HepG2 (cell line): ENCODE measurements around the gene NAIF1. TPM values are rescaled to one million over a fixed set of nuclear protein-coding genes. Genes with fewer than 3 reads are reported as not detected.

Experiments
- ATAD3A ChIP-seq: sonication (generic); formaldehyde crosslinking; IDR thresholded peaks from 2 replicates; pipeline ENCODE4 v1.4.0; 2020; ENCODE audit warnings: missing genetic modification reagents
- CC2D1A ChIP-seq: sonication (generic); formaldehyde crosslinking; IDR thresholded peaks from 2 replicates; pipeline ENCODE4 v1.8.1; 2023; ENCODE audit warnings: mild to moderate bottlenecking, missing genetic modification reagents
- CENPX ChIP-seq: sonication (generic); formaldehyde crosslinking; IDR thresholded peaks from 2 replicates; pipeline ENCODE4 v1.9.0; 2021; ENCODE audit warnings: mild to moderate bottlenecking, missing genetic modification reagents, moderate library complexity
- DNMT3B ChIP-seq: conservative IDR thresholded peaks from 2 replicates; pipeline ENCODE4 v1.6.1; 2016; ENCODE audit warnings: missing biosample characterization, control low read depth
- EED ChIP-seq: sonication (generic); formaldehyde crosslinking; IDR thresholded peaks from 2 replicates; pipeline ENCODE4 v1.5.0; 2020; ENCODE audit warnings: mild to moderate bottlenecking, missing genetic modification reagents
- HDAC2 ChIP-seq: sonication (generic); formaldehyde crosslinking; IDR thresholded peaks from 2 replicates; pipeline ENCODE4 v1.4.0; 2020; ENCODE audit warnings: missing genetic modification reagents
- HOXA3 ChIP-seq: sonication (generic); formaldehyde crosslinking; IDR thresholded peaks from 2 replicates; pipeline ENCODE4 v1.5.0; 2020; ENCODE audit warnings: missing genetic modification reagents
- KDM1A ChIP-seq: IDR thresholded peaks from 2 replicates; pipeline ENCODE4 v1.6.1; 2016; ENCODE audit warnings: missing compliant biosample characterization
- MAFK ChIP-seq, 2 experiments: IDR thresholded peaks in 1 of 2; conservative IDR thresholded peaks in 1 of 2; 2 replicates each; pipeline ENCODE4 v1.6.1; 2011; ENCODE audit warnings: improper control_type of control experiment in 2 of 2, low read length in 2 of 2
- MXD4 ChIP-seq: IDR thresholded peaks from 2 replicates; pipeline ENCODE4 v1.6.1; 2016; ENCODE audit warnings: mild to moderate bottlenecking, missing biosample characterization, missing genetic modification reagents
- NFKBIZ ChIP-seq: IDR thresholded peaks from 2 replicates; pipeline ENCODE4 v1.6.1; 2018; ENCODE audit warnings: missing genetic modification reagents, missing compliant biosample characterization
- NR2C2 ChIP-seq: sonication (generic); formaldehyde crosslinking; IDR thresholded peaks from 2 replicates; pipeline ENCODE4 v1.4.0; 2020; ENCODE audit warnings: missing genetic modification reagents, mild to moderate bottlenecking, moderate library complexity, borderline replicate concordance
- PREB ChIP-seq: sonication (generic); formaldehyde crosslinking; IDR thresholded peaks from 2 replicates; pipeline ENCODE4 v1.4.0; 2020; ENCODE audit warnings: missing genetic modification reagents
- SIX4 ChIP-seq: sonication (generic); formaldehyde crosslinking; IDR thresholded peaks from 2 replicates; pipeline ENCODE4 v1.4.0; 2020; ENCODE audit warnings: missing genetic modification reagents
- SPEN ChIP-seq: sonication (generic); formaldehyde crosslinking; IDR thresholded peaks from 2 replicates; pipeline ENCODE4 v1.5.1; 2020; ENCODE audit warnings: low read depth, mild to moderate bottlenecking, missing genetic modification reagents
- THAP7 ChIP-seq: sonication (generic); formaldehyde crosslinking; IDR thresholded peaks from 2 replicates; pipeline ENCODE4 v1.8.1; 2023; ENCODE audit warnings: mild to moderate bottlenecking, missing genetic modification reagents
- TP53 ChIP-seq: sonication (generic); formaldehyde crosslinking; conservative IDR thresholded peaks from 2 replicates; pipeline ENCODE4 v1.4.0; 2020; ENCODE audit warnings: missing genetic modification reagents
- ZEB1 ChIP-seq: IDR thresholded peaks from 2 replicates; pipeline ENCODE4 v1.6.1; 2012; ENCODE audit warnings: mild to moderate bottlenecking, low read depth, inconsistent platforms; ENCODE audit not compliant: insufficient replicate concordance
- ZMAT3 ChIP-seq: sonication (generic); formaldehyde crosslinking; conservative IDR thresholded peaks from 2 replicates; pipeline ENCODE4 v1.7.0; 2021; ENCODE audit warnings: missing genetic modification reagents
- ZNF143 ChIP-seq: sonication (generic); formaldehyde crosslinking; IDR thresholded peaks from 2 replicates; pipeline ENCODE4 v1.4.0; 2020; ENCODE audit warnings: missing genetic modification reagents
- ZNF20 ChIP-seq: sonication (generic); formaldehyde crosslinking; IDR thresholded peaks from 2 replicates; pipeline ENCODE4 v1.4.0; 2020; ENCODE audit warnings: mild to moderate bottlenecking, moderate library complexity, missing genetic modification reagents
- ZNF468 ChIP-seq: sonication (generic); formaldehyde crosslinking; IDR thresholded peaks from 2 replicates; pipeline ENCODE4 v1.8.0; 2022; ENCODE audit warnings: mild to moderate bottlenecking, moderate library complexity, missing genetic modification reagents
- ZNF546 ChIP-seq: sonication (generic); formaldehyde crosslinking; conservative IDR thresholded peaks from 2 replicates; pipeline ENCODE4 v1.8.1; 2023; ENCODE audit warnings: mild to moderate bottlenecking, missing genetic modification reagents
- ZNF569 ChIP-seq: sonication (generic); formaldehyde crosslinking; IDR thresholded peaks from 2 replicates; pipeline ENCODE4 v1.5.0; 2020; ENCODE audit warnings: mild to moderate bottlenecking, missing genetic modification reagents, moderate library complexity, borderline replicate concordance
- ZNF724P ChIP-seq: sonication (generic); formaldehyde crosslinking; IDR thresholded peaks from 2 replicates; pipeline ENCODE4 v1.8.0; 2022; ENCODE audit warnings: missing genetic modification reagents, borderline replicate concordance
- ZNF883 ChIP-seq: sonication (generic); formaldehyde crosslinking; IDR thresholded peaks from 2 replicates; pipeline ENCODE4 v1.5.1; 2020; ENCODE audit warnings: mild to moderate bottlenecking, missing genetic modification reagents; ENCODE audit errors: not compliant biosample characterization
- polyA plus RNA-seq, 8 experiments: library from polyadenylated mRNA; depleted of rRNA in 3 of 8; stranded (reverse) in 7 of 8; unstranded in 1 of 8; fragments of >200 nt; fragmentation: Illumina TruSeq in 4 of 8; extraction: Trizol in 4 of 8; gene quantifications; 2 replicates each; pipeline versions ENCODE4 v1.2.1 to v1.2.3, GENCODE V29; 2011 to 2016; ENCODE audit warnings: low read depth in 4 of 8, missing spikeins in 1 of 8, mixed read lengths in 1 of 8; ENCODE audit not compliant: insufficient read depth in 1 of 8
- total RNA-seq, 5 experiments: library from RNA; depleted of rRNA; stranded (reverse); fragments of >200 nt; fragmentation: Illumina TruSeq; extraction: Trizol; gene quantifications; 2 replicates each; pipeline ENCODE4 v1.2.3, GENCODE V29; 2016; ENCODE audit warnings: low read depth in 1 of 5
- TF ChIP-seq, protein P1 (sequence below): sonication (generic); formaldehyde crosslinking; IDR thresholded peaks from 2 replicates; pipeline ENCODE4 v1.4.0; 2020; ENCODE audit warnings: missing genetic modification reagents
- TF ChIP-seq, protein P2 (sequence below): sonication (generic); formaldehyde crosslinking; IDR thresholded peaks from 2 replicates; pipeline ENCODE4 v1.8.0; 2022; ENCODE audit warnings: missing genetic modification reagents, low read depth, mild to moderate bottlenecking, borderline replicate concordance
- TF ChIP-seq, protein P3 (sequence below): IDR thresholded peaks from 2 replicates; pipeline ENCODE4 v1.6.1; 2016; ENCODE audit warnings: missing genetic modification reagents, missing compliant biosample characterization

NAIF1 gene
- total and polyA plus RNA-seq, 2 of the 13 experiments (the other 11 are each of a cell fraction or from before 2014, with no cell fraction given) = 6.0 to 6.9 TPM

- TF ChIP-seq HDAC2 (peak; percentile 96), ZNF724P (CRISPR knock-in tag) (peak; percentile 49; the same call in 1 of the 2 replicates), ZNF546 (peak; percentile 73; the same call in 1 of the 2 replicates), EED (CRISPR knock-in tag) (no peak), ZNF20 (CRISPR knock-in tag) (no peak), THAP7 (CRISPR knock-in tag) (0 out of 2 replicates have a peak, but pooled peaks have one; percentile 53), CENPX (CRISPR knock-in tag) (no peak), MAFK (conservative IDR thresholded peaks at IDR 0.05 in 1 of 2, IDR thresholded peaks at IDR 0.05 in 1 of 2; ENCODE audit: low read length in 2 of 2) (no peak), ZNF883 (no peak), HOXA3 (CRISPR knock-in tag) (peak; percentile 93), ZNF569 (CRISPR knock-in tag) (peak; percentile 39; the same call in 1 of the 2 replicates), MXD4 (CRISPR knock-in tag) (peak; percentile 80; the same call in 1 of the 2 replicates), NFKBIZ (CRISPR knock-in tag) (0 out of 2 replicates have a peak, but pooled peaks have one; percentile 84), TP53 (CRISPR knock-in tag) (no peak), ZNF143 (CRISPR knock-in tag) (peak; percentile 46; the same call in 1 of the 2 replicates), KDM1A (CRISPR knock-in tag) (no peak), ZMAT3 (CRISPR knock-in tag) (peak; percentile 93), SIX4 (CRISPR knock-in tag) (0 out of 2 replicates have a peak, but pooled peaks have one; percentile 36), ATAD3A (no peak), CC2D1A (no peak), DNMT3B (no peak), ZNF468 (CRISPR knock-in tag) (no peak), PREB (CRISPR knock-in tag) (no peak), SPEN (peak; percentile 84; the same call in 1 of the 2 replicates), NR2C2 (peak; percentile 73), ZEB1 (peak; percentile 99)
- TF ChIP-seq, protein P1, sequence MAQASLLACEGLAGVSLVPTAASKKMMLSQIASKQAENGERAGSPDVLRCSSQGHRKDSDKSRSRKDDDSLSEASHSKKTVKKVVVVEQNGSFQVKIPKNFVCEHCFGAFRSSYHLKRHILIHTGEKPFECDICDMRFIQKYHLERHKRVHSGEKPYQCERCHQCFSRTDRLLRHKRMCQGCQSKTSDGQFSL (CRISPR knock-in tag) = no peak
- TF ChIP-seq, protein P2, sequence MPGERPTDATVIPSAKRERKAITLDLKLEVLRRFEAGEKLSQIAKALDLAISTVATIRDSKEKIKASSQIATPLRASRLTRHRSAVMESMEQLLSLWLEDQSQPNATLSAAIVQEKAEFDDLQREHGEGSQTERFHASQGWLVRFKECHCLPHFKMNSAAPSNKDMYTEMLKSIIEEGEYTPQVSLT (CRISPR knock-in tag) = no peak
- TF ChIP-seq, protein P3, sequence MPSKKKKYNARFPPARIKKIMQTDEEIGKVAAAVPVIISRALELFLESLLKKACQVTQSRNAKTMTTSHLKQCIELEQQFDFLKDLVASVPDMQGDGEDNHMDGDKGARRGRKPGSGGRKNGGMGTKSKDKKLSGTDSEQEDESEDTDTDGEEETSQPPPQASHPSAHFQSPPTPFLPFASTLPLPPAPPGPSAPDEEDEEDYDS (CRISPR knock-in tag) = peak; percentile 79
These were observed 48.3 kb upstream of the NAIF1 start (continued) for GRCh38 chr9:128115187-128116103.
